OCI-LY1 (cell line): ENCODE results near the gene CDKN3.

Source experiments
- H2AFZ ChIP-seq: fragments of 200-600 bp; sonication (generic), shearing (Covaris generic); 2 replicates; pipeline ENCODE4 v1.6.0; 2014; ENCODE audit warnings: antibody characterized with exemption, mild to moderate bottlenecking, low read length
- H3F3A ChIP-seq: fragments of 200-600 bp; sonication (generic), shearing (Covaris generic); 2 replicates; pipeline ENCODE4 v1.6.0; 2014; ENCODE audit warnings: mild to moderate bottlenecking, antibody characterized with exemption, low read length, moderate library complexity; ENCODE audit not compliant: insufficient read depth
- H3K27ac ChIP-seq: fragments of 200-600 bp; sonication (generic); 2 replicates; pipeline ENCODE4 v1.5.1; 2014; ENCODE audit warnings: low read length, mixed run types, mild to moderate bottlenecking, low read depth; ENCODE audit not compliant: poor library complexity, severe bottlenecking
- H3K27me3 ChIP-seq: fragments of 200-600 bp; sonication (generic); 2 replicates; pipeline ENCODE4 v1.6.0; 2014; ENCODE audit warnings: antibody characterized with exemption, mild to moderate bottlenecking, low read length, moderate library complexity; ENCODE audit not compliant: insufficient read depth
- H3K36me3 ChIP-seq: fragments of 200-600 bp; sonication (generic); 2 replicates; pipeline ENCODE4 v1.6.1; 2014; ENCODE audit warnings: mild to moderate bottlenecking, antibody characterized with exemption, low read length, moderate library complexity, mixed read lengths; ENCODE audit not compliant: insufficient read depth
- H3K4me1 ChIP-seq: fragments of 200-600 bp; sonication (generic); 2 replicates; pipeline ENCODE4 v1.5.1; 2014; ENCODE audit warnings: mild to moderate bottlenecking, low read length, moderate library complexity; ENCODE audit not compliant: insufficient read depth, severe bottlenecking
- H3K4me2 ChIP-seq: fragments of 200-600 bp; sonication (generic), shearing (Covaris generic); 2 replicates; pipeline ENCODE4 v1.6.1; 2014; ENCODE audit warnings: low read length
- H3K4me3 ChIP-seq: fragments of 200-600 bp; sonication (generic); 2 replicates; pipeline ENCODE4 v1.5.1; 2014; ENCODE audit warnings: low read length, low read depth, mild to moderate bottlenecking, mixed read lengths; ENCODE audit not compliant: poor library complexity, severe bottlenecking
- H3K79me2 ChIP-seq: fragments of 200-600 bp; shearing (Covaris generic); 2 replicates; pipeline ENCODE4 v1.6.1; 2016; ENCODE audit warnings: mixed run types, low read length, mixed read lengths; ENCODE audit not compliant: insufficient read depth
- H3K9ac ChIP-seq: fragments of 200-600 bp; sonication (generic), shearing (Covaris generic); 2 replicates; pipeline ENCODE4 v1.6.1; 2014; ENCODE audit warnings: mild to moderate bottlenecking, low read length, mixed read lengths
- H3K9me2 ChIP-seq: fragments of 200-600 bp; sonication (generic), shearing (Covaris generic); 2 replicates; pipeline ENCODE4 v1.6.1; 2014; ENCODE audit warnings: low read depth, mild to moderate bottlenecking, low read length, mixed read lengths
- H3K9me3 ChIP-seq: fragments of 200-600 bp; shearing (Covaris generic); 2 replicates; pipeline ENCODE4 v1.6.1; 2014; ENCODE audit warnings: low read length, mixed read lengths
- H4K20me1 ChIP-seq: fragments of 200-600 bp; sonication (generic), shearing (Covaris generic); 2 replicates; pipeline ENCODE4 v1.6.0; 2016; ENCODE audit warnings: mild to moderate bottlenecking, low read length; ENCODE audit not compliant: insufficient read depth
- CTCF ChIP-seq: fragments of 200-600 bp; sonication (generic), shearing (Covaris generic); IDR thresholded peaks from 2 replicates; pipeline ENCODE4 v1.5.1; 2017; ENCODE audit warnings: mild to moderate bottlenecking, antibody characterized with exemption, low read length, moderate library complexity, mixed read lengths
- EZH2 ChIP-seq: fragments of 200-600 bp; sonication (generic), shearing (Covaris generic); IDR thresholded peaks from 2 replicates; pipeline ENCODE4 v1.8.0; 2017; ENCODE audit warnings: borderline replicate concordance, mixed run types, mild to moderate bottlenecking, antibody characterized with exemption, low read length, moderate library complexity, mixed read lengths

CDKN3 gene

GRCh38 chr14:54396493-54397335 is at the start of gene CDKN3:
CDKN3 (plus strand) TSS chr14:54397007; CDS start chr14:54397069, 62 bp downstream.
- H3K36me3 ChIP-seq = peaks cover 21% of the 10 kb centered on the region
- TF ChIP-seq EZH2 = no peak
- TF ChIP-seq CTCF = peak; percentile 32; the same call in 1 of the 2 replicates
- H3K27ac ChIP-seq = peak within 1 kb of the TSS; percentile 34
- peaks cover 5% of the 10 kb centered on the region; the same call in 1 of the 2 replicates for H3K79me2 ChIP-seq
- H3K9me3 ChIP-seq = no peaks in the 10 kb centered on the region
- peak within 1 kb of the TSS; percentile 79 for H3K9ac ChIP-seq
- peak within 1 kb of the TSS; percentile 69 for H3K4me2 ChIP-seq
- H2AFZ ChIP-seq = no peak within 1 kb of the TSS; the same call in 1 of the 2 replicates
- no peaks in the 10 kb centered on the region for H3K9me2 ChIP-seq
- no peaks in the 10 kb centered on the region for H4K20me1 ChIP-seq
- H3K4me3 ChIP-seq = peak within 1 kb of the TSS; percentile 76
- no peaks in the 10 kb centered on the region for H3F3A ChIP-seq
- no peaks in the 10 kb centered on the region for H3K27me3 ChIP-seq
- peaks cover 23% of the 10 kb centered on the region for H3K4me1 ChIP-seq

DNA sequence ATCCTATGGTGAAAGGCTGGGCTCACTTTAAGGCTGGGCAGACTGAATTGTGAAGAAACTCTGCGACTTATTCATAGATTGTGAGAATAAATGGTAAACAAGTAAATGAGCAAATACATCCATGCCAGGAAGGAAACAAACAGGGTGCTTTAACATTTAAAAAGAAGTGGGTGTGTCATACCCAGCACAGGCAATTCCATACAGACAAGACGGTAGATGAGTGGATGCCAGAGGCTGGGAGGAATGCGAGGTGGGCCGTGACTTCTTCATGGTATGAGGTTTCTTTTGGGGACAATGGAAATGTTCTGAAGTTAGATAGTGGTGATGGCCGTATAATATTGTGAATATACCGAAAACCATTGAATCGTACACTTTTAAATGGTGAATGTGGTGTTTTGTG is 49.8 kb upstream of the CDKN3 start:
- no peaks in the 10 kb centered on the region for H3K9me3 ChIP-seq
- H3K4me3 ChIP-seq = no peak overlapping the region
- H3K27me3 ChIP-seq = no peaks in the 10 kb centered on the region
- H3K36me3 ChIP-seq = no peaks in the 10 kb centered on the region
- H3K4me1 ChIP-seq = no peaks in the 10 kb centered on the region
- no peaks in the 10 kb centered on the region for H3F3A ChIP-seq
- H3K9me2 ChIP-seq = no peaks in the 10 kb centered on the region
- H3K9ac ChIP-seq = no peak overlapping the region
- H4K20me1 ChIP-seq = no peaks in the 10 kb centered on the region
- no peak overlapping the region for H3K4me2 ChIP-seq
- TF ChIP-seq CTCF (no peak), EZH2 (no peak)
- H3K27ac ChIP-seq = no peak overlapping the region
- no peaks in the 10 kb centered on the region for H3K79me2 ChIP-seq
- H2AFZ ChIP-seq = no peak overlapping the region

- no peaks in the 10 kb centered on the region for H3K9me2 ChIP-seq
- no peak overlapping the region for H3K27ac ChIP-seq
- H3K9ac ChIP-seq = no peak overlapping the region
- no peaks in the 10 kb centered on the region for H3K9me3 ChIP-seq
- H3F3A ChIP-seq = no peaks in the 10 kb centered on the region
- TF ChIP-seq CTCF (peak; percentile 82), EZH2 (no peak)
- H3K27me3 ChIP-seq = no peaks in the 10 kb centered on the region
- H2AFZ ChIP-seq = no peak overlapping the region
- H4K20me1 ChIP-seq = no peaks in the 10 kb centered on the region
- H3K79me2 ChIP-seq = no peaks in the 10 kb centered on the region
- no peak overlapping the region for H3K4me3 ChIP-seq
- no peak overlapping the region for H3K4me2 ChIP-seq
- no peaks in the 10 kb centered on the region for H3K36me3 ChIP-seq
- H3K4me1 ChIP-seq = no peaks in the 10 kb centered on the region
These were observed 48.7 kb upstream of the CDKN3 start for GRCh38 chr14:54348001-54348611.
